Heart left ventricle (tissue), 13 donors: Measurements from ENCODE around the gene ASB13.

Experiments used
- POLR2A ChIP-seq, 2 donors: fragments of 450-650 bp; IDR thresholded peaks; one replicate each; pipeline ENCODE4 v1.6.1; 2017; ENCODE audit warnings: antibody characterized with exemption in 2 of 2, mild to moderate bottlenecking in 2 of 2, moderate library complexity in 2 of 2
- TF ChIP-seq, protein P1 (sequence below), 12 donors: fragments of 200-600 bp; sonication (generic) in 4 of 12; IDR thresholded peaks; one replicate each; pipeline versions ENCODE4 v1.5.0 to v1.8.0; 2018 to 2022; ENCODE audit warnings: antibody characterized with exemption in 12 of 12, mild to moderate bottlenecking in 5 of 12
- donor health status: ischemic (EF 13 %, LVEDD 7.1; RV severe dilation, severe dysfunction).
- donor health status: DM: no; HTN: yes; CAD: no.
- donor health status: DM: no; HTN: no; CAD: no.
- donor health status: ischemic (EF 25% LVEDD 6.9; RV normal size, moderate dysfunction).
- donor health status: ischemic (EF 25% LVEDD 5.7; RV mildly dilated, moderate dysfunction).
- donor health status: ischemic (EF 35%, LVEDD 5.7; RV mildly dilated, moderate dysfunction).
- donor health status: nonischemic (EF 11% LVEDD 7.7; RV severe dilation, severe dysfunction).
- donor health status: DM: yes; HTN: yes; CAD: no.
- donor health status: PGD.
- donor health status: ischemic (EF 29% LVEDD 5.4; RV normal size, mild dysfunction).
- donor health status: nonischemic (EF 23%, LVEDD 6.1; RV moderate dilation, normal function).

DNA sequence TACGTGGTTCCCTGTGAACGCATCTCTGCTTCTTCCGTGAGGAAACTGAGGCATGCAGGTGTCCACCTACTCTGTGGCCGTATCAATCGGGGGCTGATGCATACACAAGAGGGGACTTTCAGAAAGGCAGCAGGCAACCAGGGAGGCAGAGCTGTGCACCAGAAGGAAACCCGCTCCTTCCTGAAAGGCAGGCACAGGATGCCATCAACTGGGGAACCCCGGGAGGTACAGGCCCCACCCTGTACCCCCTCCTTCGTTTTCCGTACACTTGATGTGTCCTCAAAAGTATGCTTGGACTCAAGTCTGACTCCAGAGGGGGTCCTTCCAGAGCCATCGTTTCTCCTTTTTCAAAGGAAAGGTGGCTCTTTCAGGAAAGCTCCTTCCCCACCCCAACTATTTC is 59.5 kb downstream of the ASB13 start:
- TF ChIP-seq, protein P1, sequence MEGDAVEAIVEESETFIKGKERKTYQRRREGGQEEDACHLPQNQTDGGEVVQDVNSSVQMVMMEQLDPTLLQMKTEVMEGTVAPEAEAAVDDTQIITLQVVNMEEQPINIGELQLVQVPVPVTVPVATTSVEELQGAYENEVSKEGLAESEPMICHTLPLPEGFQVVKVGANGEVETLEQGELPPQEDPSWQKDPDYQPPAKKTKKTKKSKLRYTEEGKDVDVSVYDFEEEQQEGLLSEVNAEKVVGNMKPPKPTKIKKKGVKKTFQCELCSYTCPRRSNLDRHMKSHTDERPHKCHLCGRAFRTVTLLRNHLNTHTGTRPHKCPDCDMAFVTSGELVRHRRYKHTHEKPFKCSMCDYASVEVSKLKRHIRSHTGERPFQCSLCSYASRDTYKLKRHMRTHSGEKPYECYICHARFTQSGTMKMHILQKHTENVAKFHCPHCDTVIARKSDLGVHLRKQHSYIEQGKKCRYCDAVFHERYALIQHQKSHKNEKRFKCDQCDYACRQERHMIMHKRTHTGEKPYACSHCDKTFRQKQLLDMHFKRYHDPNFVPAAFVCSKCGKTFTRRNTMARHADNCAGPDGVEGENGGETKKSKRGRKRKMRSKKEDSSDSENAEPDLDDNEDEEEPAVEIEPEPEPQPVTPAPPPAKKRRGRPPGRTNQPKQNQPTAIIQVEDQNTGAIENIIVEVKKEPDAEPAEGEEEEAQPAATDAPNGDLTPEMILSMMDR (IDR thresholded peaks at IDR 0.05): peak in 5 of 12 donors; percentile 8 to 33 (median 20)
- TF ChIP-seq POLR2A (IDR thresholded peaks at IDR 0.05): no peak
